ENCODE results near the gene SLC4A1AP. TPM values are rescaled to one million over a fixed set of nuclear protein-coding genes. Genes with fewer than 3 reads are reported as not detected.
A peak's percentile ranks its signal among the peaks of the same experiment; 100 is the strongest.

SLC4A1AP gene
- total RNA-seq, 4 donors from 2014 or later, result 9.0 to 21.1 (median 16.1) TPM

GRCh38 chr2:27737676-27738348 lies 74.1 kb downstream of the SLC4A1AP start:
- no peaks in the 10 kb centered on the region for H3K36me3 ChIP-seq
- no peaks in the 10 kb centered on the region for H3K9me3 ChIP-seq
- H3K27me3 ChIP-seq, result no peaks in the 10 kb centered on the region
- TF ChIP-seq POLR2AphosphoS5 (IDR thresholded peaks at IDR 0.05), result no peak
- TF ChIP-seq POLR2A (IDR thresholded peaks at IDR 0.05), result no peak
- TF ChIP-seq, protein P1, sequence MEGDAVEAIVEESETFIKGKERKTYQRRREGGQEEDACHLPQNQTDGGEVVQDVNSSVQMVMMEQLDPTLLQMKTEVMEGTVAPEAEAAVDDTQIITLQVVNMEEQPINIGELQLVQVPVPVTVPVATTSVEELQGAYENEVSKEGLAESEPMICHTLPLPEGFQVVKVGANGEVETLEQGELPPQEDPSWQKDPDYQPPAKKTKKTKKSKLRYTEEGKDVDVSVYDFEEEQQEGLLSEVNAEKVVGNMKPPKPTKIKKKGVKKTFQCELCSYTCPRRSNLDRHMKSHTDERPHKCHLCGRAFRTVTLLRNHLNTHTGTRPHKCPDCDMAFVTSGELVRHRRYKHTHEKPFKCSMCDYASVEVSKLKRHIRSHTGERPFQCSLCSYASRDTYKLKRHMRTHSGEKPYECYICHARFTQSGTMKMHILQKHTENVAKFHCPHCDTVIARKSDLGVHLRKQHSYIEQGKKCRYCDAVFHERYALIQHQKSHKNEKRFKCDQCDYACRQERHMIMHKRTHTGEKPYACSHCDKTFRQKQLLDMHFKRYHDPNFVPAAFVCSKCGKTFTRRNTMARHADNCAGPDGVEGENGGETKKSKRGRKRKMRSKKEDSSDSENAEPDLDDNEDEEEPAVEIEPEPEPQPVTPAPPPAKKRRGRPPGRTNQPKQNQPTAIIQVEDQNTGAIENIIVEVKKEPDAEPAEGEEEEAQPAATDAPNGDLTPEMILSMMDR (IDR thresholded peaks at IDR 0.05), result no peak
- no peak for TF ChIP-seq EP300 (IDR thresholded peaks at IDR 0.05; ENCODE audit: low read depth)
- H3K4me3 ChIP-seq, result no peak overlapping the region
- H3K27ac ChIP-seq, result peak overlapping the region in 3 of 4 donors; percentile 16 to 81 (median 23)
- DNase-seq, result no peak
- in situ Hi-C loops (cut with MboI; ENCODE audit: low pct_ligation_motif_present in 1 of 4, low pct_unique_long_range_greater_than_20kb in 1 of 4, low sequenced_read_pairs in 3 of 4), result loop anchor here in 2 of 4 donors (25.0 kb wide), 2 partner anchors 699 to 724 kb away; no protein-coding TSS in a partner anchor
- peaks cover 0 to 20% (median 8%) of the 10 kb centered on the region in 4 donors for H3K4me1 ChIP-seq
- WGBS, 2 donors (ENCODE audit: low coverage in 1 of 2), result 62 to 80% methylated on average over 3 to 7 of the region's 7 CpGs
- intact Hi-C loops (cut with DNase I; ENCODE audit: low total_unique reads), result no loop called here

GRCh38 chr2:27738349-27739057 lies 74.8 kb downstream of the SLC4A1AP start:
- H3K9me3 ChIP-seq, result no peaks in the 10 kb centered on the region
- H3K4me3 ChIP-seq, result no peak overlapping the region
- WGBS, 2 donors (ENCODE audit: low coverage in 1 of 2), result 85 to 90% methylated on average over 2 to 13 of the region's 13 CpGs
- in situ Hi-C loops (cut with MboI; ENCODE audit: low pct_ligation_motif_present in 1 of 4, low pct_unique_long_range_greater_than_20kb in 1 of 4, low sequenced_read_pairs in 3 of 4), result loop anchor here in 2 of 4 donors (25.0 kb wide), 2 partner anchors 699 to 724 kb away; no protein-coding TSS in a partner anchor
- DNase-seq, result no peak
- peak overlapping the region in 1 of 4 donors; percentile 23 for H3K27ac ChIP-seq
- no peaks in the 10 kb centered on the region for H3K36me3 ChIP-seq
- TF ChIP-seq POLR2AphosphoS5 (IDR thresholded peaks at IDR 0.05), result no peak
- TF ChIP-seq, protein P1 (IDR thresholded peaks at IDR 0.05), result no peak
- no peak for TF ChIP-seq POLR2A (IDR thresholded peaks at IDR 0.05)
- TF ChIP-seq EP300 (IDR thresholded peaks at IDR 0.05; ENCODE audit: low read depth), result no peak
- no peaks in the 10 kb centered on the region for H3K27me3 ChIP-seq
- peaks cover 0 to 20% (median 8%) of the 10 kb centered on the region in 4 donors for H3K4me1 ChIP-seq
- intact Hi-C loops (cut with DNase I; ENCODE audit: low total_unique reads), result no loop called here

DNA sequence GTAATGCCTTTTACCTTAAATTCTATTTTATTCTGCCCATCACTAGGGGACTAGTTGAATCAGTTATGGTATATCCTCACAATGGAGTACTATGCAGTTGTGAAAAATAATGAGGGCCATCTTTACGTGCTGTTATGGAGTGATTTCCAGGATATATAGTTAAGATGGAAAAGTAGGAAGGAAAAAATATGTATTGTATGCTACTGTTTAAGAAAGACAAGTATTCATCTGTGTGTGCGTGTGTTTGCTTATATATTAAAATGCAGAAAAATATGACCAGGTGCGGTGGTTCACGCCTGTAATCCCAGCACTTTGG lies 75.3 kb downstream of the SLC4A1AP start:
- 92 to 98% methylated on average over 2 to 4 of the region's 4 CpGs for WGBS, 2 donors (ENCODE audit: low coverage in 1 of 2)
- Histone ChIP-seq H3K36me3 (no peaks in the 10 kb centered on the region), H3K4me3 (no peak overlapping the region), H3K9me3 (no peaks in the 10 kb centered on the region), H3K27me3 (no peaks in the 10 kb centered on the region), H3K4me1 (peaks cover 0 to 20% (median 8%) of the 10 kb centered on the region in 4 donors), H3K27ac (no peak overlapping the region)
- no peak for DNase-seq
- intact Hi-C loops (cut with DNase I; ENCODE audit: low total_unique reads) (no loop called here), in situ Hi-C loops (cut with MboI; ENCODE audit: low pct_ligation_motif_present in 1 of 4, low pct_unique_long_range_greater_than_20kb in 1 of 4, low sequenced_read_pairs in 3 of 4) (loop anchor here in 2 of 4 donors (25.0 kb wide), 2 partner anchors 698 to 723 kb away; no protein-coding TSS in a partner anchor)
- TF ChIP-seq EP300 (IDR thresholded peaks at IDR 0.05; ENCODE audit: low read depth) (no peak), POLR2AphosphoS5 (IDR thresholded peaks at IDR 0.05) (no peak), POLR2A (IDR thresholded peaks at IDR 0.05) (no peak)
- TF ChIP-seq, protein P1 (IDR thresholded peaks at IDR 0.05), result no peak

DNA sequence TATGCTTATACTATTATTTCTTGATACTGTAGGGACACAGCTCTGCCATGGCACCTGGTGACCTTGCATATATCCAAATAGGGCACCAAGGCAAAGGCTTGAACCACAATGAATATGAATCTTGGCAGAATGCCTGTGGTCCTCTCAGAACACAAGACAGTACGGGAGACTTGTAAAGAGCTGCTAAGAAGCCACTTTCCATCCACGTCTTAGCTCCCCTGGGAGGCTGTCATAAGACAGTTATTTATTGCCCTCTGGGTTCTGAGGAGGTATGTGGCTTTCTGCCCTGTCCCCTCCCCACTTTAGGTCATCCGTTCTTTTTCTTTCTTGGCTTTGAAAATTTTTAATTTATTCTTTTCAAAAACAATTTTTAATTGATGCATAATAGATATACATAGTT lies 78.0 kb downstream of the SLC4A1AP start:
- Histone ChIP-seq H3K4me3 (no peak overlapping the region), H3K36me3 (no peaks in the 10 kb centered on the region), H3K9me3 (no peaks in the 10 kb centered on the region), H3K27me3 (no peaks in the 10 kb centered on the region), H3K27ac (no peak overlapping the region), H3K4me1 (peaks cover 0 to 10% (median 0%) of the 10 kb centered on the region in 4 donors)
- TF ChIP-seq POLR2AphosphoS5 (IDR thresholded peaks at IDR 0.05) (no peak), EP300 (IDR thresholded peaks at IDR 0.05; ENCODE audit: low read depth) (no peak), POLR2A (IDR thresholded peaks at IDR 0.05) (no peak)
- TF ChIP-seq, protein P1 (IDR thresholded peaks at IDR 0.05), result no peak
- DNase-seq, result no peak
- WGBS, 2 donors (ENCODE audit: low coverage in 1 of 2), result 51 to 59% methylated on average over 3 of the region's 3 CpGs
- intact Hi-C loops (cut with DNase I; ENCODE audit: low total_unique reads) (no loop called here), in situ Hi-C loops (cut with MboI; ENCODE audit: low pct_ligation_motif_present in 1 of 4, low pct_unique_long_range_greater_than_20kb in 1 of 4, low sequenced_read_pairs in 3 of 4) (loop anchor here in 2 of 4 donors (25.0 kb wide), 2 partner anchors 696 to 721 kb away; no protein-coding TSS in a partner anchor)

Measured in transverse colon (tissue), 4 donors.